HG02678 (cell line): Measurements from ENCODE around the gene VMAC.

Experiments used
- ATAC-seq: cut with Tn5 transposase; IDR thresholded peaks from one replicate; pipeline ENCODE4 v1.9.1; 2021; ENCODE audit warnings: mild to moderate bottlenecking, moderate library complexity; ENCODE audit not compliant: unreplicated experiment

The VMAC gene

GRCh38 chr19:5903624-5904351, 884 bp upstream of the VMAC start, which contains the start of gene NDUFA11:
Gene NDUFA11 (minus strand): TSS chr19:5903790. CDS start chr19:5903708, 82 bp downstream.
- peak; percentile 33 for ATAC-seq

- ATAC-seq, result no peak
These were observed 574 bp downstream of the VMAC start for GRCh38 chr19:5905114-5905778.

- no peak for ATAC-seq
These were observed 2.6 kb downstream of the VMAC start for GRCh38 chr19:5907241-5907640.

- no peak for ATAC-seq
These were observed 4.2 kb downstream of the VMAC start for GRCh38 chr19:5908773-5909442.

GRCh38 chr19:5910638-5910907, 5.9 kb downstream of the VMAC start:
- no peak for ATAC-seq

GRCh38 chr19:5911366-5911765, 6.7 kb downstream of the VMAC start:
- ATAC-seq, result no peak

GRCh38 chr19:5913739-5914357, 9.2 kb downstream of the VMAC start, which contains the start of gene CAPS:
Gene CAPS (plus strand): TSS chr19:5914254. CDS start chr19:5914407, 153 bp downstream.
- ATAC-seq, result no peak

GRCh38 chr19:5914358-5914774, 9.7 kb downstream of the VMAC start:
- no peak for ATAC-seq

GRCh38 chr19:5914946-5915781, 10.5 kb downstream of the VMAC start:
- no peak for ATAC-seq

GRCh38 chr19:5915782-5916165, 11.1 kb downstream of the VMAC start:
- ATAC-seq, result no peak

GRCh38 chr19:5916181-5916708, 11.6 kb downstream of the VMAC start:
- ATAC-seq, result no peak

- ATAC-seq, result no peak
These were observed 12.9 kb downstream of the VMAC start for GRCh38 chr19:5917431-5918107.

- ATAC-seq, result no peak
These were observed 13.9 kb downstream of the VMAC start for GRCh38 chr19:5918463-5919079.

- no peak for ATAC-seq
These were observed 17.0 kb downstream of the VMAC start for GRCh38 chr19:5921516-5922160.

GRCh38 chr19:5922161-5922545, 17.5 kb downstream of the VMAC start:
- ATAC-seq, result no peak

GRCh38 chr19:5923356-5923755, 18.7 kb downstream of the VMAC start:
- ATAC-seq, result no peak

GRCh38 chr19:5925830-5926427, 21.3 kb downstream of the VMAC start:
- ATAC-seq, result no peak

- no peak for ATAC-seq
These were observed 22.2 kb downstream of the VMAC start for GRCh38 chr19:5926641-5927440.
